ENCODE results near the gene NDUFA1. TPM values are rescaled to one million over a fixed set of nuclear protein-coding genes. Genes with fewer than 3 reads are reported as not detected.

NDUFA1 gene
- total and polyA plus RNA-seq, 9 of the 15 experiments (the other 6 are each of a cell fraction or from before 2014, with no cell fraction given) = 162 to 1,285 (median 383) TPM

GRCh38 chrX:119899125-119899524 lies 27.5 kb downstream of the NDUFA1 start:
- intact Hi-C loops (cut with micrococcal nuclease) (no loop called here), in situ Hi-C loops (cut with MboI) (no loop called here)
- no peaks in the 10 kb centered on the region for H3K79me2 ChIP-seq (ENCODE audit: control insufficient read depth, insufficient read depth, low read length)
- H3K4me3 ChIP-seq = no peak overlapping the region
- no peaks in the 10 kb centered on the region for H3K4me1 ChIP-seq (replicated peaks in 1 of 2; ENCODE audit: control insufficient read depth in 2 of 2, insufficient read depth in 2 of 2, low read length in 2 of 2)
- no TSS peak for BruUV-seq (replicated peaks)
- H3K36me3 ChIP-seq (ENCODE audit: control insufficient read depth, insufficient read depth, low read length) = no peaks in the 10 kb centered on the region
- FAIRE-seq (no peak), DNase-seq (ENCODE audit: extremely low read depth in 1 of 4, low spot score in 3 of 4) (no peak), ATAC-seq (no peak)
- H3K9me3 ChIP-seq (replicated peaks; ENCODE audit: control insufficient read depth, insufficient read depth, low read depth, low read length) = no peaks in the 10 kb centered on the region
- H3K4me2 ChIP-seq (ENCODE audit: insufficient read depth, low read length) = no peak overlapping the region
- no peak overlapping the region for H3K9ac ChIP-seq (ENCODE audit: insufficient read depth in 1 of 2, low read depth in 2 of 2, low read length in 2 of 2)
- ChIA-PET CTCF (ENCODE audit: low intra/inter-chr PET ratio) (no interaction called here), POLR2A (no interaction called here)
- H3K9me1 ChIP-seq (ENCODE audit: control insufficient read depth, insufficient read depth, low read length) = no peaks in the 10 kb centered on the region
- WGBS (ENCODE audit: insufficient coverage, low coverage, missing lambda C conversion rate) = 6% methylated on average over 2 of the region's 2 CpGs
- H4K20me1 ChIP-seq (replicated peaks; ENCODE audit: control insufficient read depth, insufficient read depth, low read length) = no peaks in the 10 kb centered on the region
- H3K27ac ChIP-seq (ENCODE audit: extremely low read depth, low read depth, low read length) = no peak overlapping the region
- no peak overlapping the region for H2AFZ ChIP-seq (ENCODE audit: low read depth, low read length)
- H3K27me3 ChIP-seq (ENCODE audit: control insufficient read depth in 2 of 2, insufficient read depth in 2 of 2, low read length in 2 of 2) = no peaks in the 10 kb centered on the region
- no peak for TF ChIP-seq CAMTA2 (CRISPR knock-in tag; conservative IDR thresholded peaks at IDR 0.05)
- TF ChIP-seq HOXB6 (CRISPR knock-in tag; IDR thresholded peaks at IDR 0.05; ENCODE audit: borderline replicate concordance) = no peak
- TF ChIP-seq PTTG1 (tag; IDR thresholded peaks at IDR 0.05; ENCODE audit: low read depth) = no peak
- TF ChIP-seq POLR2G (IDR thresholded peaks at IDR 0.05; ENCODE audit: low read depth, low read length) = no peak
- no peak for TF ChIP-seq ZNF232 (CRISPR knock-in tag; IDR thresholded peaks at IDR 0.05)
- no peak for TF ChIP-seq POLR2AphosphoS2 (IDR thresholded peaks at IDR 0.05; ENCODE audit: low read length)
- no peak for TF ChIP-seq ETV1 (tag; conservative IDR thresholded peaks at IDR 0.05; ENCODE audit: low read depth)
- no peak for TF ChIP-seq STAT5B (CRISPR knock-in tag; IDR thresholded peaks at IDR 0.05)
- TF ChIP-seq ATF6 (CRISPR knock-in tag; IDR thresholded peaks at IDR 0.05) = no peak
- no peak for TF ChIP-seq ZNF512 (tag; IDR thresholded peaks at IDR 0.05)
- TF ChIP-seq TEAD2 (tag; IDR thresholded peaks at IDR 0.05) = no peak
- no peak for TF ChIP-seq RFX5 (IDR thresholded peaks at IDR 0.05; ENCODE audit: low read depth, low read length)
- no peak for TF ChIP-seq E2F1 (CRISPR knock-in tag; IDR thresholded peaks at IDR 0.05)
- no peak for TF ChIP-seq LEF1 (IDR thresholded peaks at IDR 0.05)
- no peak for TF ChIP-seq IFI16 (CRISPR knock-in tag; IDR thresholded peaks at IDR 0.05)
- no peak for TF ChIP-seq ZNF408 (CRISPR knock-in tag; IDR thresholded peaks at IDR 0.05; ENCODE audit: low read depth)
- TF ChIP-seq ZNF511 (CRISPR knock-in tag; IDR thresholded peaks at IDR 0.05) = no peak

Data from K562 (cell line).